Measurements from ENCODE around the gene PRDM16.
"Not testable (repeated sequence)": the region's sequence is repeated elsewhere in the genome, so short reads cannot be mapped to it uniquely, and the experiment has no call there.

DNA sequence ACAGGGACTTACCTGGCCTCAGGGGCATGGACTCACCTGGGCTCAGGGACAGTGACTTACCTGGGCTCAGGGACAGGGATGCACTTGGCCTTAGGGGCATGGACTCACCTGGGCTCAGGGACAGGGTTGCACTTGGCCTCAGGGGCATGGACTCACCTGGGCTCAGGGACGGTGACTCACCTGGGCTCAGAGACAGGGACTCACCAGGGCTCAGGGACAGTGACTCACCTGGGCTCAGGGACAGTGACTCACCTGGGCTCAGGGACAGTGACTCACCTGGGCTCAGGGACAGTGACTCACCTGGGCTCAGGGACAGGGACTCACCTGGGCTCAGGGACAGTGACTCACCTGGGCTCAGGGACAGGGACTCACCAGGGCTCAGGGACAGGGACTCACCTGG is 96.2 kb downstream of the PRDM16 start:
- TF ChIP-seq, protein P1, sequence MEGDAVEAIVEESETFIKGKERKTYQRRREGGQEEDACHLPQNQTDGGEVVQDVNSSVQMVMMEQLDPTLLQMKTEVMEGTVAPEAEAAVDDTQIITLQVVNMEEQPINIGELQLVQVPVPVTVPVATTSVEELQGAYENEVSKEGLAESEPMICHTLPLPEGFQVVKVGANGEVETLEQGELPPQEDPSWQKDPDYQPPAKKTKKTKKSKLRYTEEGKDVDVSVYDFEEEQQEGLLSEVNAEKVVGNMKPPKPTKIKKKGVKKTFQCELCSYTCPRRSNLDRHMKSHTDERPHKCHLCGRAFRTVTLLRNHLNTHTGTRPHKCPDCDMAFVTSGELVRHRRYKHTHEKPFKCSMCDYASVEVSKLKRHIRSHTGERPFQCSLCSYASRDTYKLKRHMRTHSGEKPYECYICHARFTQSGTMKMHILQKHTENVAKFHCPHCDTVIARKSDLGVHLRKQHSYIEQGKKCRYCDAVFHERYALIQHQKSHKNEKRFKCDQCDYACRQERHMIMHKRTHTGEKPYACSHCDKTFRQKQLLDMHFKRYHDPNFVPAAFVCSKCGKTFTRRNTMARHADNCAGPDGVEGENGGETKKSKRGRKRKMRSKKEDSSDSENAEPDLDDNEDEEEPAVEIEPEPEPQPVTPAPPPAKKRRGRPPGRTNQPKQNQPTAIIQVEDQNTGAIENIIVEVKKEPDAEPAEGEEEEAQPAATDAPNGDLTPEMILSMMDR (conservative IDR thresholded peaks at IDR 0.05; ENCODE audit: low read depth in 2 of 2), result not testable (repeated sequence)
- not testable (repeated sequence) for TF ChIP-seq EZH2 (IDR thresholded peaks at IDR 0.05; ENCODE audit: low read depth, unreplicated experiment); NANOG (IDR thresholded peaks at IDR 0.05; ENCODE audit: borderline replicate concordance); POLR2AphosphoS5 (IDR thresholded peaks at IDR 0.05; ENCODE audit: low read depth); CREB1 (CRISPR knock-in tag; IDR thresholded peaks at IDR 0.05; ENCODE audit: low read depth); REST (IDR thresholded peaks at IDR 0.05; ENCODE audit: unreplicated experiment); JUNB (IDR thresholded peaks at IDR 0.05; ENCODE audit: unreplicated experiment)

Data from GM23338 (cell line).